PC-3 (cell line): ENCODE results near the gene FAM136A. TPM values are rescaled to one million over a fixed set of nuclear protein-coding genes. Genes with fewer than 3 reads are reported as not detected.
A peak's percentile ranks its signal among the peaks of the same experiment; 100 is the strongest.
"Not testable (repeated sequence)": the region's sequence is repeated elsewhere in the genome, so short reads cannot be mapped to it uniquely, and the experiment has no call there.

Experiments
- ATAC-seq: fragments of 200-7000 bp; cut with Tn5 transposase; 2 replicates; pipeline ENCODE4 v1.9.1; 2020; ENCODE audit warnings: mild to moderate bottlenecking, moderate library complexity
- BruUV-seq: library from RNA; stranded (reverse); fragments of 400-500 nt; replicated peaks from 2 replicates; lab custom pipeline; 2021; lab: Mats Ljungman, UMichigan
- CTCF ChIA-PET: fragments of 300-600 bp; sonication (Branson Sonifier 250); formaldehyde crosslinking; loops from one replicate; lab custom pipeline; 2022; ENCODE audit warnings: antibody characterized with exemption; lab: Charles Lee
- POLR2A ChIA-PET: fragments of 300-600 bp; sonication (Branson Sonifier 250); formaldehyde crosslinking; loops from one replicate; lab custom pipeline; 2022; ENCODE audit warnings: antibody characterized with exemption; ENCODE audit not compliant: unreplicated experiment; lab: Charles Lee
- DNase-seq: peaks from one replicate; pipeline ENCODE4 v3.0.0-alpha.2; 2015
- H2AFZ ChIP-seq: fragments of 300-600 bp; sonication (generic); 2 replicates; pipeline ENCODE4 v1.6.0; 2016; ENCODE audit warnings: antibody characterized with exemption, low read length
- H3F3A ChIP-seq: fragments of 300-600 bp; sonication (generic); one replicate; pipeline ENCODE4 v1.6.0; 2017; ENCODE audit warnings: antibody characterized with exemption, low read length, control low read depth, mild to moderate bottlenecking; ENCODE audit not compliant: unreplicated experiment
- H3K27ac ChIP-seq: fragments of 300-600 bp; sonication (generic); 2 replicates; pipeline ENCODE4 v1.5.1; 2016; ENCODE audit warnings: mild to moderate bottlenecking, low read length
- H3K27me3 ChIP-seq: fragments of 300-600 bp; sonication (generic); 2 replicates; pipeline ENCODE4 v1.6.1; 2016; ENCODE audit warnings: low read length, mixed read lengths
- H3K36me3 ChIP-seq: fragments of 300-600 bp; sonication (generic); 2 replicates; pipeline ENCODE4 v1.6.1; 2016; ENCODE audit warnings: low read depth, mixed run types, low read length, mixed read lengths
- H3K4me1 ChIP-seq: fragments of 300-600 bp; sonication (generic); 2 replicates; pipeline ENCODE4 v1.5.1; 2016; ENCODE audit warnings: low read length; ENCODE audit not compliant: insufficient read depth
- H3K4me2 ChIP-seq: fragments of 300-600 bp; sonication (generic); 2 replicates; pipeline ENCODE4 v1.6.0; 2016; ENCODE audit warnings: low read length
- H3K4me3 ChIP-seq: fragments of 300-600 bp; sonication (generic); 2 replicates; pipeline ENCODE4 v1.5.1; 2016; ENCODE audit warnings: mild to moderate bottlenecking, low read length, mixed read lengths
- H3K79me2 ChIP-seq: fragments of 300-600 bp; sonication (generic); 2 replicates; pipeline ENCODE4 v1.6.1; 2017; ENCODE audit warnings: low read length, mixed read lengths
- H3K9ac ChIP-seq: fragments of 300-600 bp; sonication (generic); 2 replicates; pipeline ENCODE4 v1.6.0; 2016; ENCODE audit warnings: mild to moderate bottlenecking, low read length
- H3K9me2 ChIP-seq: fragments of 300-600 bp; sonication (generic); replicated peaks from 2 replicates; pipeline ENCODE4 v1.6.1; 2016; ENCODE audit warnings: mixed run types, low read length, mixed read lengths
- H3K9me3 ChIP-seq: fragments of 300-600 bp; sonication (generic); 2 replicates; pipeline ENCODE4 v1.6.1; 2016; ENCODE audit warnings: low read length, mixed read lengths
- H4K20me1 ChIP-seq: fragments of 300-600 bp; sonication (generic); 2 replicates; pipeline ENCODE4 v1.6.1; 2016; ENCODE audit warnings: low read length, mixed read lengths
- EZH2 ChIP-seq: fragments of 300-600 bp; sonication (generic); IDR thresholded peaks from one replicate; pipeline ENCODE4 v1.6.1; 2017; ENCODE audit warnings: antibody characterized with exemption, mild to moderate bottlenecking, low read length; ENCODE audit not compliant: unreplicated experiment
- EZH2phosphoT487 ChIP-seq: fragments of 300-600 bp; sonication (generic); IDR thresholded peaks from 2 replicates; pipeline ENCODE4 v1.6.1; 2018; ENCODE audit warnings: mild to moderate bottlenecking, antibody characterized with exemption, low read length, borderline replicate concordance
- intact Hi-C: fragments of 100-400 bp; cut with micrococcal nuclease; formaldehyde crosslinking; loops from 2 replicates; pipeline ENCODE4 v1.9.0; 2023
- total RNA-seq: library from RNA; depleted of rRNA; stranded (reverse); fragments of >200 nt; gene quantifications from 2 replicates; pipeline ENCODE4 v1.2.3, GENCODE V29; 2014
- TF ChIP-seq, protein P1 (sequence below): fragments of 300-600 bp; sonication (generic); conservative IDR thresholded peaks from 2 replicates; pipeline ENCODE4 v1.5.1; 2017; ENCODE audit warnings: antibody characterized with exemption, low read depth, mild to moderate bottlenecking, low read length

Gene FAM136A
- total RNA-seq, 1 experiment from 2014 or later: 67.6 TPM

DNA sequence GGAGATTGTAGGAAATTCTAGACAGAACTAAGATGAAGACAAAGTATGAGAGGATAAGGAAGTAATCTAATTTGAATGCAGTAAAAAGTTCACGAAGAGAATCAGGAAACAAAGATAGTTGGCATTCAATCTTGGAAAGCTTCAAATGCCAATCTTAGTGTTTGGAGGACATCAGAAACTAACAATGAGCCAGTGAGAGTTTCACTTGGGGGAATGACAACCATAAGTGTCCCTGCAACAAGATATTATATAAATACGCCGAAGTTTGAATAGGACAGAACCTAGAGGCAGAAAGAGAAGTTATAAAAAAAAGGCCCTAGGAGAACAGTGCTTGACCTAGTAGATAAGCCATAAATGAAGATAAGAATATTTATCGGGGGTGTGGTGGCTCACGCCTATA lies 19.4 kb downstream of the FAM136A start:
- no peaks in the 10 kb centered on the region for H3K9me3 ChIP-seq
- peaks cover 62% of the 10 kb centered on the region for H3K36me3 ChIP-seq
- H3K4me1 ChIP-seq: no peaks in the 10 kb centered on the region
- ChIA-PET POLR2A (interaction anchor here (1.0 kb wide), 1 partner anchor 11 kb away, joined by 8 read pairs; the partner anchor contains the start of gene SNRPG), CTCF (no interaction called here)
- H4K20me1 ChIP-seq: 0 out of 2 replicates have a peak, but pooled peaks cover 20% of the 10 kb centered on the region
- TF ChIP-seq EZH2phosphoT487: no peak
- no peaks in the 10 kb centered on the region for H3K27me3 ChIP-seq
- BruUV-seq: no TSS peak
- ATAC-seq (no peak), DNase-seq (no peak)
- H3K9ac ChIP-seq: no peak overlapping the region
- no peaks in the 10 kb centered on the region for H3K9me2 ChIP-seq
- H3K27ac ChIP-seq: no peak overlapping the region
- H2AFZ ChIP-seq: no peak overlapping the region
- H3K4me3 ChIP-seq: no peak overlapping the region
- no peak overlapping the region for H3K4me2 ChIP-seq
- intact Hi-C loops: no loop called here
- H3K79me2 ChIP-seq: peaks cover 42% of the 10 kb centered on the region
- H3F3A ChIP-seq: no peaks in the 10 kb centered on the region

DNA sequence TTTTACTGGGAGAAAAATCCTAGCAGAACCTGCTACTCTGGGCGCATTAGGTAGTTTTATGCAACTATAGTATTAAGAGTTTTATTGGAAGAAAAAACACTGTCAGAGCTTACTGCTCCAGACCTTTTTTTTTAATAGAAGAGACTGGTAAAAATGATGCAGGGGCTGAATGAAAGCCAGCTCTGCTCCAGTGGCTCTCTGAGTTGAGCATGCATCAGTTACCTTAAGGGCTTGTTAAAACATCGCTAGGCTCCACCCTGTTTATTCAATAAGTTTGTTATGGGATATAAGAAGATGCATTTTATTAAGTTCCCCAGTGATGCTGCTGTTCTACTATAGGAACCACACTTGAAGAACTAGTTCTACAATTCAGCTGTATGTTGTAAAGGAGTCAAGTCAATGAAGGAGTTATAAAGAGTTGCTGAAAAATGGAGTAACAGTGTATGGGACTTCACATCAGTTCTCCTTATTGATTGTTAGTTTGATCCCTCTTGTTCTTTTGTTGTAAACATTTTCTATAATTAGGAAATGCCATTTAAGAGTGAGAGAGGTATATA lies 21.5 kb downstream of the FAM136A start:
- peak; percentile 15; the same call in 1 of the 2 replicates for ATAC-seq
- no peaks in the 10 kb centered on the region for H3K27me3 ChIP-seq
- H3K27ac ChIP-seq: no peak overlapping the region
- no peak overlapping the region for H3K4me3 ChIP-seq
- POLR2A ChIA-PET: no interaction called here
- peaks cover 49% of the 10 kb centered on the region for H3K36me3 ChIP-seq
- CTCF ChIA-PET: no interaction called here
- 0 out of 2 replicates have a peak, but pooled peaks cover 11% of the 10 kb centered on the region for H4K20me1 ChIP-seq
- no peak for TF ChIP-seq EZH2phosphoT487
- no peak for TF ChIP-seq EZH2
- TF ChIP-seq, protein P1, sequence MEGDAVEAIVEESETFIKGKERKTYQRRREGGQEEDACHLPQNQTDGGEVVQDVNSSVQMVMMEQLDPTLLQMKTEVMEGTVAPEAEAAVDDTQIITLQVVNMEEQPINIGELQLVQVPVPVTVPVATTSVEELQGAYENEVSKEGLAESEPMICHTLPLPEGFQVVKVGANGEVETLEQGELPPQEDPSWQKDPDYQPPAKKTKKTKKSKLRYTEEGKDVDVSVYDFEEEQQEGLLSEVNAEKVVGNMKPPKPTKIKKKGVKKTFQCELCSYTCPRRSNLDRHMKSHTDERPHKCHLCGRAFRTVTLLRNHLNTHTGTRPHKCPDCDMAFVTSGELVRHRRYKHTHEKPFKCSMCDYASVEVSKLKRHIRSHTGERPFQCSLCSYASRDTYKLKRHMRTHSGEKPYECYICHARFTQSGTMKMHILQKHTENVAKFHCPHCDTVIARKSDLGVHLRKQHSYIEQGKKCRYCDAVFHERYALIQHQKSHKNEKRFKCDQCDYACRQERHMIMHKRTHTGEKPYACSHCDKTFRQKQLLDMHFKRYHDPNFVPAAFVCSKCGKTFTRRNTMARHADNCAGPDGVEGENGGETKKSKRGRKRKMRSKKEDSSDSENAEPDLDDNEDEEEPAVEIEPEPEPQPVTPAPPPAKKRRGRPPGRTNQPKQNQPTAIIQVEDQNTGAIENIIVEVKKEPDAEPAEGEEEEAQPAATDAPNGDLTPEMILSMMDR: no peak
- no peaks in the 10 kb centered on the region for H3K4me1 ChIP-seq
- H3F3A ChIP-seq: no peaks in the 10 kb centered on the region
- no peaks in the 10 kb centered on the region for H3K9me3 ChIP-seq
- intact Hi-C loops: no loop called here
- DNase-seq: no peak
- H3K9ac ChIP-seq: no peak overlapping the region
- no TSS peak for BruUV-seq
- H3K9me2 ChIP-seq: no peaks in the 10 kb centered on the region
- H2AFZ ChIP-seq: no peak overlapping the region
- no peak overlapping the region for H3K4me2 ChIP-seq
- H3K79me2 ChIP-seq: peaks cover 21% of the 10 kb centered on the region

DNA sequence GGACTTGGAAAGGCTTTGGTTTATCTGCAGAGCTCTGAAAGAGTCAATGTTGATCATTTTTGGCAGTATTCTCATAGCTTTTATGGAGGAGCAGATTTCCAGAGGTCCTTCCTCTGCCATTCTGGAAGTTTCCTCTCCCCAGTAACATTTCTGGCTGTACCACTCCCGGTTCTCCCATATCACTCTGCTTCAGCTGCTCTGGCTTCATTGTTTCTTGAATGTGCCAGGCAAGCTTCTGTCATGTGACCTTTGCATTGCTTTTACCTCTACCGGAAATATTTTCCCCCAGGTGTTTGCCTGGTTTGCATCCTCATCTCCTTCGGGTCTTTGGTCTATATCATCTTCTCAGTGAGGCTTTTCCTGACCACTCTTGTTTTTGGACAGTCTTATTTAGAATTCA lies 31.5 kb downstream of the FAM136A start:
- Histone ChIP-seq H3K4me1 (no peaks in the 10 kb centered on the region), H3K9me2 (no peaks in the 10 kb centered on the region), H3K9ac (no peak overlapping the region), H3K27me3 (no peaks in the 10 kb centered on the region), H3K9me3 (no peaks in the 10 kb centered on the region), H3F3A (no peaks in the 10 kb centered on the region), H3K27ac (no peak overlapping the region), H3K36me3 (0 out of 2 replicates have a peak, but pooled peaks cover under 1% of the 10 kb centered on the region), H2AFZ (no peak overlapping the region), H3K79me2 (no peaks in the 10 kb centered on the region), H4K20me1 (no peaks in the 10 kb centered on the region), H3K4me2 (no peak overlapping the region), H3K4me3 (no peak overlapping the region)
- intact Hi-C loops: no loop called here
- ATAC-seq (no peak), DNase-seq (no peak)
- POLR2A ChIA-PET: no interaction called here
- no TSS peak for BruUV-seq
- TF ChIP-seq, protein P1: no peak
- no peak for TF ChIP-seq EZH2
- no peak for TF ChIP-seq EZH2phosphoT487
- CTCF ChIA-PET: no interaction called here

DNA sequence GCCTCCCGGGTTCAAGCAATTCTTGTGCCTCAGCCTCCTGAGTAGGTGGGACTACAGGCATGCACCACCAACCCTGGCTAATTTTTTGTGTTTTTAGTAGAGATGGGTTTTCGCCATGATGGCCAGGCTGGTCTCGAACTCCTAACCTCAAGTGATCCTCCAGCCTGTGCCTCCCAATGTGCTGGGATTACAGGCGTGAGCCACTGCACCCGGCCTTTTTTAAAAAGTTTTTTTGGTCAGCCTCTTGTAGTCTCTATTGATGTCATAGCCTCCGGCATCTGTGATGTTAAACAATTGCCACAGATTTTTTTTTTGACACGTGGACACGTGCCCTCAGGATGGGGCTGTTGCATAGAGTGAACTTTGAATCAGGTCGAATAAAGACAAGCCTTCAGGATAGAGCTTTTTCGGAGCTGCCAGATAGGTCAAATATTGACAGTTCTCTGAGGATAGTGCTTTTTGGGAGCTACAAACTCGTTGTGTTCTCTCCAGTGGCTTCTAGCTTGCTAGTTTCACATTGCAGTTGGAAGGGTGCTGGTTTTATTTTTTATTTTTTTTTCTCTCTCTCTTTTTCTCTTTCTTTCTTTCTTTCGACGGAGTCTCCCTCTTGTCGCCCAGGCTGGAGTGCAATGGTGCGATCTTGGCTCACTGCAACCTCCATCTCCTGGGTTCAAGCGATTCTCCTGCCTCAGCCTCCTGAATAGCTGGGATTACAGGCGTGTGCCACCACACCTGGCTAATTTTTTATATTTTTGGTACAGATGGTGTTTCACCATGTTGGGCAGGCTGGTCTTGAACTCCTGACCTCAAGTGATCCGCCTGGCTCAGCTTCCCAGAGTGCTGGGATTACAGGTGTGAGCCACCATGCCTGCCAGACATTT lies 32.2 kb downstream of the FAM136A start:
- BruUV-seq, H3K4me1 ChIP-seq, H3F3A ChIP-seq, H4K20me1 ChIP-seq, H3K9me3 ChIP-seq, H3K27me3 ChIP-seq, H3K9me2 ChIP-seq, H3K4me2 ChIP-seq, ATAC-seq, H3K27ac ChIP-seq, POLR2A ChIA-PET, intact Hi-C loops, H3K79me2 ChIP-seq, DNase-seq, H2AFZ ChIP-seq, H3K4me3 ChIP-seq, H3K36me3 ChIP-seq, H3K9ac ChIP-seq: not testable (repeated sequence)
- CTCF ChIA-PET: interaction anchor here (0.7 kb wide), 1 partner anchor 237 kb away, joined by 4 read pairs; no protein-coding TSS in a partner anchor
